ENCODE results near the gene CD79B. TPM values are rescaled to one million over a fixed set of nuclear protein-coding genes. Genes with fewer than 3 reads are reported as not detected.

CD79B gene
- total and polyA plus RNA-seq, 2 of the 13 experiments (the other 11 are each of a cell fraction or from before 2014, with no cell fraction given) = not detected

- peak; percentile 34; the same call in 1 of the 2 replicates for TF ChIP-seq ZBED4 (CRISPR knock-in tag; IDR thresholded peaks at IDR 0.05; ENCODE audit: borderline replicate concordance)
- peak; percentile 68 for TF ChIP-seq CREB1 (IDR thresholded peaks at IDR 0.05)
- no peak for TF ChIP-seq CREB1 (CRISPR knock-in tag; IDR thresholded peaks at IDR 0.05)
- TF ChIP-seq ZNF317 (CRISPR knock-in tag; IDR thresholded peaks at IDR 0.05) = peak; percentile 83; the same call in 1 of the 2 replicates
- peak in 1 of 2 experiments; percentile 84; a peak in 2 of 4 replicates for TF ChIP-seq ATF4 (CRISPR knock-in tag; IDR thresholded peaks at IDR 0.05)
- TF ChIP-seq NCOA1 (CRISPR knock-in tag; IDR thresholded peaks at IDR 0.05) = no peak
- peak; percentile 58 for TF ChIP-seq SAP130 (CRISPR knock-in tag; IDR thresholded peaks at IDR 0.05; ENCODE audit: low read depth)
- TF ChIP-seq KAT7 (CRISPR knock-in tag; IDR thresholded peaks at IDR 0.05; ENCODE audit: borderline replicate concordance) = no peak
- TF ChIP-seq HMGA1 (CRISPR knock-in tag; conservative IDR thresholded peaks at IDR 0.05) = no peak
- no peak for TF ChIP-seq KIAA2018 (CRISPR knock-in tag; IDR thresholded peaks at IDR 0.05; ENCODE audit: borderline replicate concordance)
- no peak for TF ChIP-seq ZNF12 (CRISPR knock-in tag; IDR thresholded peaks at IDR 0.05)
- TF ChIP-seq MED1 (CRISPR knock-in tag; IDR thresholded peaks at IDR 0.05) = peak; percentile 55
- 0 out of 2 replicates have a peak, but pooled peaks have one; percentile 12 for TF ChIP-seq HDAC2 (CRISPR knock-in tag; IDR thresholded peaks at IDR 0.05)
- no peak for TF ChIP-seq ZNF776 (CRISPR knock-in tag; IDR thresholded peaks at IDR 0.05)
- TF ChIP-seq SOX13 (IDR thresholded peaks at IDR 0.05) = no peak
- TF ChIP-seq SOX13 (CRISPR knock-in tag; conservative IDR thresholded peaks at IDR 0.05 in 1 of 2, IDR thresholded peaks at IDR 0.05 in 1 of 2) = peak in 1 of 2 experiments; percentile 52; a peak in 1 of 4 replicates
Observed at GRCh38 chr17:63956296-63956920, 24.3 kb upstream of the CD79B start (continued).
